Measurements from ENCODE around the gene SRBD1.

GRCh38 chr2:45629971-45630370, 18.9 kb upstream of the SRBD1 start:
- TF ChIP-seq CTCF (IDR thresholded peaks at IDR 0.05; ENCODE audit: control extremely low read depth in 1 of 3, insufficient read depth in 1 of 3, low read depth in 1 of 3, low read length in 3 of 3), result no peak
- TF ChIP-seq EZH2 (IDR thresholded peaks at IDR 0.05; ENCODE audit: low read depth, low read length, severe bottlenecking), result no peak
- TF ChIP-seq SIX5 (IDR thresholded peaks at IDR 0.05; ENCODE audit: low read depth, low read length), result no peak
- no peak for TF ChIP-seq RXRA (IDR thresholded peaks at IDR 0.05; ENCODE audit: insufficient read depth, low read depth, low read length)
- no peak for TF ChIP-seq POLR2A (IDR thresholded peaks at IDR 0.05; ENCODE audit: control extremely low read depth in 1 of 2, low read depth in 2 of 2, low read length in 2 of 2)
- no peak for TF ChIP-seq POLR2AphosphoS5 (IDR thresholded peaks at IDR 0.05; ENCODE audit: low read depth, low read length)
- TF ChIP-seq NRF1 (IDR thresholded peaks at IDR 0.05; ENCODE audit: low read depth, low read length), result no peak
- TF ChIP-seq NANOG (IDR thresholded peaks at IDR 0.05; ENCODE audit: insufficient read depth, low read depth, low read length, poor library complexity, severe bottlenecking), result no peak
- TF ChIP-seq PHF8 (conservative IDR thresholded peaks at IDR 0.05; ENCODE audit: low read depth, low read length), result no peak
- TF ChIP-seq USF2 (IDR thresholded peaks at IDR 0.05; ENCODE audit: low read length), result no peak
- no peak for TF ChIP-seq MAX (IDR thresholded peaks at IDR 0.05)
- no peak for TF ChIP-seq GABPA (IDR thresholded peaks at IDR 0.05; ENCODE audit: borderline replicate concordance, insufficient read depth, low read length)
- no peak for TF ChIP-seq POU5F1 (IDR thresholded peaks at IDR 0.05; ENCODE audit: low read depth, low read length)

Measured in H1 (cell line).